Dermis microvascular lymphatic vessel endothelial cell (primary cell): Measurements from ENCODE around the gene SLC35F4. TPM values are rescaled to one million over a fixed set of nuclear protein-coding genes. Genes with fewer than 3 reads are reported as not detected.
A peak's percentile ranks its signal among the peaks of the same experiment; 100 is the strongest.

Source experiments
- DNase-seq, 2 donors: peaks; one replicate each; pipeline versions ENCODE4 v3.0.0 to v3.0.0-alpha.2; 2010; ENCODE audit warnings: low read depth in 2 of 2
- total RNA-seq: library from RNA; depleted of rRNA; stranded (reverse); fragments of >200 nt; gene quantifications from 2 replicates; pipeline ENCODE4 v1.2.1, GENCODE V29; 2014

Gene SLC35F4
- total RNA-seq, 1 donor from 2014 or later: not detected

DNA sequence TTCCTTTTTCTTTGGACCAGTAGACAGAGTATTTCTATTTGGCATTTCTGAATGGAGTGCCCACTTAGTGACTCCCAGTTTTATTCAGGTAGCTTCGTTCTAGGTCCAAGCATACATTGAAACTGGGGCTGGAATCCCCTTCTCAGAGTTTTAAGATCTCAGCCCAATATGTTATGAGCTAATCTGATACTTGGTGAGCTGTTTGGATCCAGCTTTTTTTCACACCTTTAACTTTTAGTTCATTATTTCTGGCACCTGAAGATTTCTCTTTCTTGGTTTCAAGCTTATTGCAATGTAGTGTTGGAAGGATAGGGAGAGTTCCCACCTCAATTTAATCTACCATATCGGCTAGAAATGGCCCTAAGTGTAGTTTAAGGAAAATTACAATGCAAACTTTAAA lies 318.8 kb downstream of the SLC35F4 start:
- DNase-seq: no peak

DNA sequence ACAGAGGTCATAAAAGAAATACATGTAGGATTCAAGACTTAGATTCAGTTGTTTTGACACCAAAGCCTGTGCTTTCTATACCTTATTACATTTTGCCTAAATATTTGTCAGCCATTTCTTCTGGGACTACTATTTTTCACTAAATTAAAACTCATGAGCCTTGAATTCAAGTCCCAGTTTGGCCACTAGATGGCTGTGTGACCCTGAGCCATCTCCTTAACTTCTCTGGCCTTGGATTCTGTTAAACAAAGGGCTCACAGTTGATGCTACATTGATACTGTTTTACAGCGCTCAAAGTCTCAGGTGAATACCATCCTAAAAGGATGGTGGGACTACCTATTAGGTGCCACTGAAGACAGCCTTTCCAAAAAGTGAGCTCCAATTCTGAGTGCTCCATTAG lies 332.7 kb downstream of the SLC35F4 start:
- peak in 1 of 2 donors; percentile 5 for DNase-seq

- DNase-seq: no peak
Observed at GRCh38 chr14:57530571-57530970, 335.3 kb downstream of the SLC35F4 start.

GRCh38 chr14:57526942-57527341 lies 338.9 kb downstream of the SLC35F4 start:
- no peak for DNase-seq

DNA sequence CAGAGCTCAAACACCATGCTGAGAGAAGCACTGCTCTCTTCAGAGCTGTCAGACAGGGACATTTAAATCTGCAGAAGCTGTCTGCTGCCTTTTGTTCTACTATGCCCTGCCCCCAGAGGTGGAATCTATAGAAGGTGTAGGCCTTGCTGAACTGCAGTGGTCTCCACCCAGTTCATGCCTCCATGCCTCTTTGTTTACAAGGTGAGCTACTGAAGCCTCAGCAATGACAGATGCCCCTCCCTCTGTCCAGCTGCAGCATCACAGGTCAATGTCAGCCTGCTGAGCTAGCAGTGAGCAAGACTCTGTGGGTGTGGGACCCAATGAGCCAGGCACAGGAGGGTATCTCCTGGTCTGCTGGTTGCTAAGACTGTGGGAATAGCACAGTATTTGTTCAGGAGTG lies 346.8 kb downstream of the SLC35F4 start:
- no peak for DNase-seq
